GM06990 (cell line): Measurements from ENCODE around the gene CCDC136.

Experiments
- DNase-seq: peaks from one replicate; pipeline ENCODE4 v3.0.0-alpha.2; 2011; ENCODE audit not compliant: insufficient read length; ENCODE audit errors: extremely low read depth
- H3K27me3 ChIP-seq: replicated peaks from 2 replicates; pipeline ENCODE4 v1.6.0; 2011; ENCODE audit warnings: low read length; ENCODE audit not compliant: control insufficient read depth, insufficient read depth
- H3K36me3 ChIP-seq: 2 replicates; pipeline ENCODE4 v1.5.1; 2011; ENCODE audit warnings: low read length; ENCODE audit not compliant: control insufficient read depth, insufficient read depth
- H3K4me3 ChIP-seq: replicated peaks from 2 replicates; pipeline ENCODE4 v1.5.1; 2011; ENCODE audit warnings: low read depth, mild to moderate bottlenecking, control low read depth, low read length
- CTCF ChIP-seq: IDR thresholded peaks from 2 replicates; pipeline ENCODE4 v1.5.1; 2011; ENCODE audit warnings: low read length, control low read depth, mild to moderate bottlenecking, inconsistent platforms; ENCODE audit not compliant: insufficient read depth, poor library complexity, severe bottlenecking

CCDC136 gene

GRCh38 chr7:128781126-128781525 lies 10.6 kb upstream of the CCDC136 start:
- no peak for DNase-seq
- H3K36me3 ChIP-seq: no peaks in the 10 kb centered on the region
- no peak for TF ChIP-seq CTCF
- H3K27me3 ChIP-seq: no peaks in the 10 kb centered on the region
- no peak overlapping the region for H3K4me3 ChIP-seq

GRCh38 chr7:128781851-128782250 lies 9.9 kb upstream of the CCDC136 start:
- Histone ChIP-seq H3K27me3 (no peaks in the 10 kb centered on the region), H3K36me3 (no peaks in the 10 kb centered on the region), H3K4me3 (no peak overlapping the region)
- DNase-seq: no peak
- no peak for TF ChIP-seq CTCF

- Histone ChIP-seq H3K4me3 (no peak overlapping the region), H3K27me3 (no peaks in the 10 kb centered on the region), H3K36me3 (no peaks in the 10 kb centered on the region)
- DNase-seq: peak; percentile 65
- no peak for TF ChIP-seq CTCF
Measured at GRCh38 chr7:128783143-128783861, 8.5 kb upstream of the CCDC136 start.

- no peak for DNase-seq
- Histone ChIP-seq H3K4me3 (no peak overlapping the region), H3K27me3 (no peaks in the 10 kb centered on the region; the same call in none of the 2 replicates), H3K36me3 (no peaks in the 10 kb centered on the region)
- no peak for TF ChIP-seq CTCF
Measured at GRCh38 chr7:128785738-128786137, 6.0 kb upstream of the CCDC136 start.

GRCh38 chr7:128788446-128789412 lies 3.0 kb upstream of the CCDC136 start:
- TF ChIP-seq CTCF: no peak
- no peaks in the 10 kb centered on the region for H3K36me3 ChIP-seq
- no peak for DNase-seq
- no peaks in the 10 kb centered on the region; the same call in none of the 2 replicates for H3K27me3 ChIP-seq
- H3K4me3 ChIP-seq: no peak overlapping the region
